B cell (primary cell): Measurements from ENCODE around the gene GNG7. TPM values are rescaled to one million over a fixed set of nuclear protein-coding genes. Genes with fewer than 3 reads are reported as not detected.

ENCODE experiments used
- ATAC-seq: fragments of 200-7000 bp; cut with Tn5 transposase; one replicate; pipeline ENCODE4 v1.10.0; 2021; ENCODE audit warnings: low read depth, mild to moderate bottlenecking, moderate number of reproducible peaks, moderate library complexity
- CTCF ChIA-PET: fragments of 350-600 bp; sonication (Branson Sonifier 250); formaldehyde crosslinking; loops from one replicate; lab custom pipeline; 2021; ENCODE audit warnings: antibody characterized with exemption, inconsistent platforms; lab: Charles Lee
- POLR2A ChIA-PET: fragments of 350-600 bp; sonication (Branson Sonifier 250); formaldehyde crosslinking; loops from one replicate; lab custom pipeline; 2021; ENCODE audit warnings: antibody characterized with exemption; lab: Charles Lee
- DNase-seq: peaks from one replicate; pipeline ENCODE4 v3.0.0; 2013
- H2AFZ ChIP-seq: 2 replicates; pipeline ENCODE4 v1.6.1; 2012; ENCODE audit warnings: mild to moderate bottlenecking, low read depth, low read length; ENCODE audit not compliant: insufficient read depth, poor library complexity, severe bottlenecking
- H3K27ac ChIP-seq, 2 donors: 1 replicate in 1 of 2; 2 replicates in 1 of 2; pipeline ENCODE4 v1.5.1; 2012 to 2013; ENCODE audit warnings: low read length in 2 of 2, mild to moderate bottlenecking in 2 of 2, moderate library complexity in 1 of 2
- H3K27me3 ChIP-seq, 4 experiments: fragments of 200-600 bp in 1 of 4; sonication (generic) in 1 of 4; replicated peaks in 1 of 4; 1 replicate in 2 of 4; 2 replicates in 2 of 4; pipeline versions ENCODE4 v1.6.1 to v1.7.0; 2013 to 2016; ENCODE audit warnings: low read length in 3 of 4, mild to moderate bottlenecking in 2 of 4, mixed read lengths in 1 of 4, moderate library complexity in 1 of 4; ENCODE audit not compliant: insufficient read depth in 4 of 4, control insufficient read depth in 3 of 4; ENCODE audit errors: control extremely low read depth in 1 of 4
- H3K36me3 ChIP-seq, 2 experiments: replicated peaks in 1 of 2; 1 replicate in 1 of 2; 2 replicates in 1 of 2; pipeline versions ENCODE4 v1.6.1 to v1.7.1; 2013; ENCODE audit warnings: low read length in 1 of 2; ENCODE audit not compliant: insufficient read depth in 2 of 2, control insufficient read depth in 1 of 2; ENCODE audit errors: control extremely low read depth in 1 of 2, extremely low read depth in 1 of 2
- H3K4me1 ChIP-seq, 2 donors: fragments of 200-600 bp in 1 of 2; sonication (generic) in 1 of 2; 1 replicate in 1 of 2; 2 replicates in 1 of 2; pipeline versions ENCODE4 v1.5.1 to v1.6.1; 2013 to 2017; ENCODE audit warnings: low read length in 2 of 2; ENCODE audit not compliant: control insufficient read depth in 2 of 2, insufficient read depth in 2 of 2
- H3K4me2 ChIP-seq: replicated peaks from 2 replicates; pipeline ENCODE3; 2012; ENCODE audit warnings: mild to moderate bottlenecking, low read depth, low read length; ENCODE audit not compliant: poor library complexity, severe bottlenecking
- H3K4me3 ChIP-seq, 5 experiments: fragments of 200-600 bp in 1 of 5; sonication (generic) in 1 of 5; 1 replicate in 3 of 5; 2 replicates in 2 of 5; pipeline versions ENCODE4 v1.5.1 to v1.7.0; 2011 to 2016; ENCODE audit warnings: low read length in 4 of 5, mild to moderate bottlenecking in 4 of 5, low read depth in 2 of 5, control low read depth in 1 of 5, moderate library complexity in 1 of 5; ENCODE audit not compliant: insufficient read depth in 1 of 5; ENCODE audit errors: control extremely low read depth in 1 of 5, extremely low read depth in 1 of 5
- H3K79me2 ChIP-seq: fragments of 200-600 bp; sonication (generic); one replicate; pipeline ENCODE4 v1.6.0; 2016; ENCODE audit warnings: low read length; ENCODE audit not compliant: control insufficient read depth, insufficient read depth
- H3K9ac ChIP-seq: fragments of 200-600 bp; sonication (generic); 2 replicates; pipeline ENCODE4 v1.6.1; 2017; ENCODE audit warnings: mild to moderate bottlenecking, low read length, moderate library complexity
- H3K9me3 ChIP-seq, 3 donors: one replicate each; pipeline versions ENCODE4 v1.6.1 to v1.7.1; 2013; ENCODE audit warnings: low read length in 2 of 3; ENCODE audit not compliant: control insufficient read depth in 2 of 3, insufficient read depth in 1 of 3; ENCODE audit errors: control extremely low read depth in 1 of 3
- H4K20me1 ChIP-seq: 2 replicates; pipeline ENCODE4 v1.6.0; 2012; ENCODE audit warnings: mild to moderate bottlenecking, low read length; ENCODE audit not compliant: insufficient read depth, control insufficient read depth, poor library complexity, severe bottlenecking
- H3K27ac Mint-ChIP-seq: one replicate; pipeline ENCODE4 v1.8.0; 2021; ENCODE audit warnings: mixed read lengths
- H3K27me3 Mint-ChIP-seq: one replicate; pipeline ENCODE4 v1.8.0; 2021; ENCODE audit warnings: mixed read lengths
- H3K4me1 Mint-ChIP-seq: one replicate; pipeline ENCODE4 v1.8.0; 2021; ENCODE audit warnings: mixed read lengths
- H3K4me3 Mint-ChIP-seq: one replicate; pipeline ENCODE4 v1.8.0; 2021; ENCODE audit warnings: mixed read lengths
- H3K9me3 Mint-ChIP-seq: one replicate; pipeline ENCODE4 v1.8.0; 2022; ENCODE audit warnings: mixed read lengths; ENCODE audit not compliant: insufficient read depth
- CTCF ChIP-seq: fragments of 200-600 bp; IDR thresholded peaks from one replicate; pipeline ENCODE4 v1.8.0; 2022; ENCODE audit warnings: antibody characterized with exemption, mild to moderate bottlenecking
- EZH2 ChIP-seq: IDR thresholded peaks from 2 replicates; pipeline ENCODE4 v1.6.1; 2012; ENCODE audit warnings: borderline replicate concordance, low read depth, mild to moderate bottlenecking, moderate library complexity, low read length; ENCODE audit not compliant: insufficient read depth, poor library complexity, severe bottlenecking
- WGBS: methylation state at CpG from one replicate; pipeline ENCODE4 v1.1.5; 2013; ENCODE audit warnings: missing lambda C conversion rate; ENCODE audit not compliant: insufficient coverage; 5-methylcytosine and 5-hydroxymethylcytosine counted together
- intact Hi-C: fragments of 100-400 bp; cut with micrococcal nuclease; formaldehyde crosslinking; loops from one replicate; pipeline ENCODE4 v1.10.0; 2022
- polyA plus RNA-seq: library from polyadenylated mRNA; depleted of rRNA; stranded (reverse); fragments of >200 nt; gene quantifications from 2 replicates; pipeline ENCODE4 v1.2.3, GENCODE V29; 2012
- total RNA-seq, 2 donors: library from RNA; stranded (reverse); fragments of 120-200 nt in 1 of 2; gene quantifications; 1 replicate in 1 of 2; 2 replicates in 1 of 2; pipeline versions ENCODE4 v1.2.3 to v1.2.4, GENCODE V29; 2013 to 2022

GNG7 gene
- total and polyA plus RNA-seq, 2 donors (not counting 1 experiment from before 2014, with no cell fraction given): 76.3 to 153 TPM

- intact Hi-C loops: loop anchor here (10.0 kb wide), 1 partner anchor 852 kb away; the partner anchor contains the start of gene NFIC
- Histone ChIP-seq H3K4me1 (peaks cover 3 to 15% of the 10 kb centered on the region in 2 donors), H3K27ac (no peak overlapping the region), H3K4me2 (no peak overlapping the region), H4K20me1 (peaks cover 32% of the 10 kb centered on the region), H3K36me3 (peaks cover 0 to 21% of the 10 kb centered on the region in 2 experiments), H3K27me3 (no peaks in the 10 kb centered on the region), H3K9ac (no peak overlapping the region), H3K9me3 (peaks cover 0 to 11% (median 0%) of the 10 kb centered on the region in 3 donors), H2AFZ (no peak overlapping the region), H3K79me2 (peaks cover 2% of the 10 kb centered on the region), H3K4me3 (no peak overlapping the region)
- TF ChIP-seq EZH2: no peak
- TF ChIP-seq CTCF: no peak
- Mint-ChIP-seq H3K4me3 (no peak overlapping the region), H3K4me1 (peaks cover 20% of the 10 kb centered on the region), H3K27ac (no peak overlapping the region), H3K27me3 (no peaks in the 10 kb centered on the region), H3K9me3 (no peaks in the 10 kb centered on the region)
- CTCF ChIA-PET: interaction anchor here (0.6 to 0.7 kb wide), 2 partner anchors 33 to 503 kb away, joined by 3 read pairs; no protein-coding TSS in a partner anchor
- 93% methylated on average over 37 of the region's 41 CpGs for WGBS
- POLR2A ChIA-PET: no interaction called here
- ATAC-seq: no peak
- DNase-seq: no peak
Measured at GRCh38 chr19:2512523-2513431, 189.7 kb downstream of the GNG7 start.
